GM23248 (cell line): ENCODE data around the gene TEAD4.

Source experiments
- EZH2 ChIP-seq: fragments of 200-600 bp; sonication (generic); IDR thresholded peaks from 2 replicates; pipeline ENCODE4 v1.6.1; 2018; ENCODE audit warnings: antibody characterized with exemption, mild to moderate bottlenecking; ENCODE audit not compliant: insufficient read depth, poor library complexity, severe bottlenecking
- EZH2phosphoT487 ChIP-seq: fragments of 200-600 bp; sonication (generic); IDR thresholded peaks from 2 replicates; pipeline ENCODE4 v1.6.1; 2018; ENCODE audit warnings: antibody characterized with exemption, moderate library complexity, mild to moderate bottlenecking, low read depth; ENCODE audit not compliant: insufficient read depth

DNA sequence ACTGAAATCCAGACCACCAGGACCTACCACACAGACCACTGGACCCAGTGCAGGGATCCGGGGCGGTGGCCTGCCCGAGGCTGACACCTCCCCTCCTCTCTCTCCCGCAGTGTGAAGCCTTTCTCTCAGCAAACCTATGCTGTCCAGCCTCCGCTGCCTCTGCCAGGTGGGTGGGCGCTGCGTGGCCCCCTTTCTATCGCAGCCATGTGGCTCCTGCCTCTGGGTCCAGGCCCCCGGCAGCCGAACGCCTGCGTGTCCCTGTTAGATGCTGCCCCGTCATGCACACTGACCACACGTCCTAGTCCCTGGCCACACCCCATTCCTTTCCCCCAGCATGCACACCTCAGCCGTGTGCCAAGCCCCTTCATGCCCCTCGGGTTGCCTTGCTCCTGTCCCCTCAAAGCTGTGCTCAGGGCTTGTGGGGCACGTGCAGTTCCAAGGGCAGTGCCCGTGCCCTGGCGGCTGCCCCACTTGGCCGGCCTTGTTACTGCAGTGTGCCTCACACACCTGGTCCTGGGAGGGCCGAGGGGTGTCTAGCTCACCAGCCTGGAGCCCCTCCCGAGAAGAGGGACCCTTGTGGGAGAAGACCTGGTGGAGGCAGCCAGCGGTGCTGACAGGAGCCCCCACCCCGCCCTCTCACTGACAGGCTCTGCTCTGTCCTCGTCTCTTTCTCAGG lies 59.9 kb downstream of the TEAD4 start:
- TF ChIP-seq EZH2phosphoT487 (no peak), EZH2 (no peak)
